Astrocyte (in vitro differentiated cells and primary cell): ENCODE data around the gene GFRA4. TPM values are rescaled to one million over a fixed set of nuclear protein-coding genes. Genes with fewer than 3 reads are reported as not detected.

ENCODE experiments used
- DNase-seq: peaks from one replicate; pipeline ENCODE4 v3.0.0-alpha.2; 2010; ENCODE audit warnings: low read depth
- FAIRE-seq: peaks from 2 replicates; lab custom pipeline; 2011; peaks lifted over from hg19 to GRCh38; lab: Jason Lieb, UNC
- H2AFZ ChIP-seq: 2 replicates; pipeline ENCODE4 v1.6.0; 2012; ENCODE audit warnings: low read depth, low read length, inconsistent platforms
- H3K27ac ChIP-seq: 2 replicates; pipeline ENCODE4 v1.5.1; 2011; ENCODE audit warnings: low read depth, low read length, inconsistent platforms
- H3K27me3 ChIP-seq: 2 replicates; pipeline ENCODE4 v1.6.0; 2011; ENCODE audit warnings: low read length, inconsistent platforms; ENCODE audit not compliant: insufficient read depth
- H3K36me3 ChIP-seq: 2 replicates; pipeline ENCODE4 v1.5.1; 2011; ENCODE audit warnings: low read length, inconsistent platforms; ENCODE audit not compliant: insufficient read depth
- H3K4me1 ChIP-seq: 2 replicates; pipeline ENCODE4 v1.5.1; 2011; ENCODE audit warnings: low read length, inconsistent platforms; ENCODE audit not compliant: insufficient read depth
- H3K4me2 ChIP-seq: 2 replicates; pipeline ENCODE4 v1.6.0; 2012; ENCODE audit warnings: low read length, inconsistent platforms
- H3K4me3 ChIP-seq: 2 replicates; pipeline ENCODE4 v1.5.1; 2011; ENCODE audit warnings: low read depth, mild to moderate bottlenecking, low read length, inconsistent platforms; ENCODE audit not compliant: insufficient read depth
- H3K79me2 ChIP-seq: 2 replicates; pipeline ENCODE4 v1.6.0; 2012; ENCODE audit warnings: mild to moderate bottlenecking, low read length, inconsistent platforms; ENCODE audit not compliant: insufficient read depth
- H3K9ac ChIP-seq: 2 replicates; pipeline ENCODE4 v1.6.0; 2012; ENCODE audit warnings: mild to moderate bottlenecking, low read length, inconsistent platforms
- H3K9me3 ChIP-seq: 2 replicates; pipeline ENCODE4 v1.5.1; 2012; ENCODE audit warnings: low read depth, mild to moderate bottlenecking, low read length, inconsistent platforms; ENCODE audit not compliant: insufficient read depth
- H4K20me1 ChIP-seq: 2 replicates; pipeline ENCODE4 v1.6.0; 2012; ENCODE audit warnings: low read length, inconsistent platforms; ENCODE audit not compliant: insufficient read depth
- H3K27ac Mint-ChIP-seq: one replicate; pipeline ENCODE4 v1.8.0; 2021; ENCODE audit warnings: mild to moderate bottlenecking, mixed read lengths; ENCODE audit not compliant: unreplicated experiment
- H3K27me3 Mint-ChIP-seq: one replicate; pipeline ENCODE4 v1.8.0; 2021; ENCODE audit warnings: low read depth, mixed read lengths; ENCODE audit not compliant: unreplicated experiment
- H3K36me3 Mint-ChIP-seq: one replicate; pipeline ENCODE4 v1.8.0; 2021; ENCODE audit warnings: low read depth, mixed read lengths; ENCODE audit not compliant: unreplicated experiment
- H3K4me1 Mint-ChIP-seq: one replicate; pipeline ENCODE4 v1.8.0; 2021; ENCODE audit warnings: low read depth, mixed read lengths; ENCODE audit not compliant: unreplicated experiment
- H3K4me3 Mint-ChIP-seq: one replicate; pipeline ENCODE4 v1.8.0; 2021; ENCODE audit warnings: mild to moderate bottlenecking, moderate library complexity, mixed read lengths; ENCODE audit not compliant: unreplicated experiment
- H3K9me3 Mint-ChIP-seq: one replicate; pipeline ENCODE4 v1.8.0; 2021; ENCODE audit warnings: mild to moderate bottlenecking, mixed read lengths; ENCODE audit not compliant: unreplicated experiment
- CTCF ChIP-seq: IDR thresholded peaks from 2 replicates; pipeline ENCODE4 v1.5.1; 2011; ENCODE audit warnings: low read depth, mild to moderate bottlenecking, inconsistent platforms, low read length, moderate library complexity; ENCODE audit not compliant: insufficient read depth
- EZH2 ChIP-seq: IDR thresholded peaks from 2 replicates; pipeline ENCODE4 v1.6.1; 2012; ENCODE audit warnings: mild to moderate bottlenecking, low read length, inconsistent platforms; ENCODE audit not compliant: insufficient read depth
- total RNA-seq: library from RNA; stranded (reverse); gene quantifications from 2 replicates; pipeline ENCODE4 v1.2.1, GENCODE V29; 2021

Gene GFRA4
- total RNA-seq, 1 donor from 2014 or later, result not detected

GRCh38 chr20:3702611-3703391 lies 39.6 kb upstream of the GFRA4 start:
- H3K4me1 Mint-ChIP-seq, result no peaks in the 10 kb centered on the region

GRCh38 chr20:3701061-3701998 lies 38.1 kb upstream of the GFRA4 start:
- H3K4me3 Mint-ChIP-seq, result no peak overlapping the region
- H3K36me3 ChIP-seq, result no peaks in the 10 kb centered on the region
- H3K9ac ChIP-seq, result no peak overlapping the region
- H3K4me1 Mint-ChIP-seq, result no peaks in the 10 kb centered on the region
- H3K27ac ChIP-seq, result no peak overlapping the region
- H3K36me3 Mint-ChIP-seq, result no peaks in the 10 kb centered on the region
- H3K27ac Mint-ChIP-seq, result no peak overlapping the region
- no peak overlapping the region for H3K4me3 ChIP-seq
- H3K4me2 ChIP-seq, result no peak overlapping the region
- H3K27me3 ChIP-seq, result no peaks in the 10 kb centered on the region
- TF ChIP-seq EZH2 (no peak), CTCF (no peak)
- no peaks in the 10 kb centered on the region for H3K4me1 ChIP-seq
- H3K79me2 ChIP-seq, result no peaks in the 10 kb centered on the region
- no peaks in the 10 kb centered on the region for H4K20me1 ChIP-seq
- DNase-seq (no peak), FAIRE-seq (no peak)
- H3K9me3 Mint-ChIP-seq, result peaks cover 2% of the 10 kb centered on the region
- H3K9me3 ChIP-seq, result no peaks in the 10 kb centered on the region
- no peak overlapping the region for H2AFZ ChIP-seq
- peaks cover 40% of the 10 kb centered on the region for H3K27me3 Mint-ChIP-seq

More at GRCh38 chr20:3702611-3703391, 39.6 kb upstream of the GFRA4 start:
- Mint-ChIP-seq H3K27ac (no peak overlapping the region), H3K4me3 (no peak overlapping the region), H3K27me3 (peaks cover 43% of the 10 kb centered on the region), H3K9me3 (peaks cover 2% of the 10 kb centered on the region), H3K36me3 (no peaks in the 10 kb centered on the region)
- Histone ChIP-seq H3K9ac (no peak overlapping the region), H3K79me2 (no peaks in the 10 kb centered on the region), H3K4me3 (no peak overlapping the region), H3K36me3 (no peaks in the 10 kb centered on the region), H3K27ac (no peak overlapping the region), H3K4me1 (no peaks in the 10 kb centered on the region), H3K4me2 (no peak overlapping the region), H2AFZ (no peak overlapping the region), H3K9me3 (no peaks in the 10 kb centered on the region), H3K27me3 (no peaks in the 10 kb centered on the region), H4K20me1 (no peaks in the 10 kb centered on the region)
- no peak for TF ChIP-seq CTCF
- no peak for TF ChIP-seq EZH2
- DNase-seq (no peak), FAIRE-seq (no peak)
